IPS-15b (cell line): ENCODE data around the gene FUT2.

Source experiments
- H3K27me3 ChIP-seq: one replicate; pipeline ENCODE4 v1.6.1; 2013; ENCODE audit warnings: low read length; ENCODE audit not compliant: control insufficient read depth, insufficient read depth
- H3K36me3 ChIP-seq: one replicate; pipeline ENCODE4 v1.6.1; 2013; ENCODE audit warnings: low read length; ENCODE audit not compliant: control insufficient read depth, insufficient read depth
- H3K4me1 ChIP-seq: one replicate; pipeline ENCODE4 v1.6.1; 2013; ENCODE audit warnings: mild to moderate bottlenecking, low read length; ENCODE audit not compliant: control insufficient read depth, insufficient read depth
- H3K4me3 ChIP-seq: one replicate; pipeline ENCODE4 v1.5.1; 2013; ENCODE audit warnings: low read depth, low read length
- H3K9ac ChIP-seq: one replicate; pipeline ENCODE4 v1.6.1; 2013; ENCODE audit warnings: low read depth, mild to moderate bottlenecking, low read length
- H3K9me3 ChIP-seq: one replicate; pipeline ENCODE4 v1.6.1; 2013; ENCODE audit warnings: mild to moderate bottlenecking, low read length; ENCODE audit not compliant: control insufficient read depth, insufficient read depth

The FUT2 gene

GRCh38 chr19:48660852-48661710 lies 34.7 kb upstream of the FUT2 start:
- H3K36me3 ChIP-seq, result no peaks in the 10 kb centered on the region
- no peaks in the 10 kb centered on the region for H3K9me3 ChIP-seq
- H3K27me3 ChIP-seq, result no peaks in the 10 kb centered on the region
- peaks cover 2% of the 10 kb centered on the region for H3K4me1 ChIP-seq
- H3K9ac ChIP-seq, result no peak overlapping the region
- H3K4me3 ChIP-seq, result no peak overlapping the region

DNA sequence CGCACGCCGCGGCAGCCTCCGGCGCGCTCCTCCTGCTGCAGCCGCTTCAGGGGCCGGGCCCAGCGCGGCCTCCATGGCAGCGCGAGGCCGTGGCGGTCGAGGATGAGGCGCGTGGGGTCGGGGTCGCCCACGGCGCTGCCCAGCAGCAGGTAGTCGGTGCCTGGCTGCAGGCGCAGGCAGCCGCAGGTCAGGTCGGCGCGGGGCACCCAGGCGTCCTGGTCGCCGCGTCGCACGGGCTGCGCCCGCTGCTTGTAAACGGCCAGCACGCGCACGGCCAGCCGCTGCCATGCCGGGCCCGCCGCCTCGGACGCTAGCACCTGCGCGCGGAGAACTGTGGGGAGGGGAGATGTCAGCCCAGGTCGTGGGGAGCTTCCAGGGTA lies 34.1 kb upstream of the FUT2 start:
- Histone ChIP-seq H3K36me3 (no peaks in the 10 kb centered on the region), H3K27me3 (no peaks in the 10 kb centered on the region), H3K4me3 (no peak overlapping the region), H3K9me3 (no peaks in the 10 kb centered on the region), H3K9ac (no peak overlapping the region), H3K4me1 (peaks cover 2% of the 10 kb centered on the region)

DNA sequence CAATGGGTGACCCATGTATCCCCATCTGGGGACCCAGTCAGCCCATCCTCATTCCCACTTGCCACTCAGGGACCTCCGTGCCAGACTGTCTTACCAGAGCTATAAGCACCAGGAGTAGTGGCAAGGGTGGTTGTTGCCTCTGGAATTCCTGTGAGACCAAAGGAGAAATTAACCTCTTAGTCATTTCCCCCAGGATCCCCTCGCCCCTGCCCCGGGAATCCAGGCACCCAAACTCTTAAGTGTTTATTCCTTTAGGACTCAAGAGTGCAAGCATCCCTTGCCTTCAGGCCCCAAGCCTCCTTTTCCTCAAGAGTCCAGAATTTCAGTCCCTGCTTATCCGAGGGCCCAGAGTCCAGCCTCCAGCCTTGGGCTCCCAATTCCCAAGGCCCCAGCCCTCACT lies 32.1 kb upstream of the FUT2 start:
- no peaks in the 10 kb centered on the region for H3K36me3 ChIP-seq
- no peaks in the 10 kb centered on the region for H3K9me3 ChIP-seq
- H3K27me3 ChIP-seq, result no peaks in the 10 kb centered on the region
- no peak overlapping the region for H3K9ac ChIP-seq
- H3K4me1 ChIP-seq, result peaks cover 2% of the 10 kb centered on the region
- no peak overlapping the region for H3K4me3 ChIP-seq

DNA sequence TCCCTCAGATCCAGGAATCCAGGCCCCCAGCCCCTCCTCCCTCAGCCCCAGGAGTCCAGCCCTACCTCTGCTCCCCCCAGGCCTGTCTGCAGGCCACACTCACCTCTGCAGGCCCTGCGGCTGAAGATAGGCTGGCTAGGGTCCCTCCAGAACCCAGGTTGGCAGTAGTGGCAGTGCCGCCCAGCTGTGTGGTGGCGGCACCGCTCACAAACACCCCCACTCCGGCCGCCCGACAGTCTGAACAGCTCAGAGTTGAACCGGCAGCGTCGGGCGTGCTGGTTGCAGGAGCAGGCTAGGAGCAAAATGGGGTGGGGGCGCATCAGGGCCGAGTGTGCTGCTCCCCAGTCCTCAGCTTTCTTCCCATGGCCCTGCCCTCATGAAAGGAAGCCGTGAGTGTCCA lies 31.3 kb upstream of the FUT2 start:
- H3K4me1 ChIP-seq, result peaks cover 2% of the 10 kb centered on the region
- H3K27me3 ChIP-seq, result no peaks in the 10 kb centered on the region
- no peaks in the 10 kb centered on the region for H3K36me3 ChIP-seq
- no peaks in the 10 kb centered on the region for H3K9me3 ChIP-seq
- no peak overlapping the region for H3K4me3 ChIP-seq
- no peak overlapping the region for H3K9ac ChIP-seq

- Histone ChIP-seq H3K4me3 (no peak overlapping the region), H3K9me3 (no peaks in the 10 kb centered on the region), H3K4me1 (peaks cover 2% of the 10 kb centered on the region), H3K36me3 (no peaks in the 10 kb centered on the region), H3K27me3 (no peaks in the 10 kb centered on the region), H3K9ac (no peak overlapping the region)
Measured at GRCh38 chr19:48665786-48666185, 30.0 kb upstream of the FUT2 start.

- Histone ChIP-seq H3K4me3 (no peak overlapping the region), H3K9ac (no peak overlapping the region), H3K27me3 (no peaks in the 10 kb centered on the region), H3K9me3 (no peaks in the 10 kb centered on the region), H3K36me3 (no peaks in the 10 kb centered on the region), H3K4me1 (no peaks in the 10 kb centered on the region)
Measured at GRCh38 chr19:48668332-48668731, 27.4 kb upstream of the FUT2 start.

DNA sequence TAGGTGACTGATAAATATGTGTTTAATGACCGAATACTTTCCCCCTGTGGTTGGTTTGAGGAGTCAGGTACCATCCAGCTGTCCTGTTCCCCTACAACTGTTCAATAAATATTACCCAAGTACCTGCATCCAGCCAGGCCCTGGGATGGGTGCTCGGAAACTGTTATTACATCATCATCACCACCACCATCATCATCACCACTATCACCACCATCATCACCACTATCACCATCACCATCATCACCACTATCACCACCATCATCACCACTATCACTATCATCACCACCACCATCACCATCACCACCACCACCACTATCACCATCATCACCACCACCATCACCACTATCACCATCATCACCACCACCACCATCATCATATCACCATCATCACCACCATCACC lies 27.0 kb upstream of the FUT2 start:
- Histone ChIP-seq H3K27me3 (no peaks in the 10 kb centered on the region), H3K9ac (no peak overlapping the region), H3K36me3 (no peaks in the 10 kb centered on the region), H3K9me3 (no peaks in the 10 kb centered on the region), H3K4me1 (peaks cover 4% of the 10 kb centered on the region), H3K4me3 (no peak overlapping the region)

DNA sequence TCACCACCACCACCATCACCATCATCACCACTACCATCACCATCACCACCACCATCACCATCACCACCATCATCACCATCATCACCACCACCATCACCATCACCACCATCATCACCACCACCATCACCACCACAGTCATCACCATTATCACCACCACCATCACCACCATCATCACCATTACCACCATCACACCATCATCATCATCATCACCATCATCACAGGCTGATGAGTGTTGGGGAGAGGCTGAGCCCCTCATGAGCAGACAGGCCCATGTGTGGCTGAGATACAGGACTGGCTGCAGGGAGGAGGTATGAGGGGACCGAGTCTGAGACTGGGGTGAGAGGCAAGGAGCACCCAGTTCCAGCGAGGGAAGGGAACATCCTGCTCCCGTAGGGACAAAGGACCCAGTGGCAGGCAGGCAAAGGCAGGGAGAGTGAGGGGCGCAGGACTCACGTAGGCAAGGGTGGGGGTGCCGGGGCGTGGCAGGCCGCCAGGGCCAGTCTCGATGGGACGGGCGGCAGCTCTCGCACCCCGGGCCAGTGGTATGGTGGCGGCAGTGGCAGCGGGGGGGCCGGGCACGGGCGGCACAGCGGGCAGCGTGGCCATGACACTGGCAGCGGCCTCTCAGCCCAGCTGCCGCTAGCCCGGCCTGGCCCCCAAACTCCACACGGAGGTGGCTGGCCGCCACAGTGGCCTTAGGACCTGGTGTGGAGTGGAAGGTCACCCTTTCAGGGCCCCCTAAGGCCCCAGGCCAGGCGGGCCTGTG lies 25.7 kb upstream of the FUT2 start:
- peaks cover 8% of the 10 kb centered on the region for H3K27me3 ChIP-seq
- no peaks in the 10 kb centered on the region for H3K9me3 ChIP-seq
- H3K4me3 ChIP-seq, result no peak overlapping the region
- H3K9ac ChIP-seq, result no peak overlapping the region
- peaks cover 11% of the 10 kb centered on the region for H3K4me1 ChIP-seq
- H3K36me3 ChIP-seq, result no peaks in the 10 kb centered on the region

GRCh38 chr19:48670699-48671445 lies 24.9 kb upstream of the FUT2 start:
- Histone ChIP-seq H3K27me3 (peaks cover 8% of the 10 kb centered on the region), H3K9ac (no peak overlapping the region), H3K4me3 (no peak overlapping the region), H3K9me3 (no peaks in the 10 kb centered on the region), H3K4me1 (peaks cover 13% of the 10 kb centered on the region), H3K36me3 (no peaks in the 10 kb centered on the region)

DNA sequence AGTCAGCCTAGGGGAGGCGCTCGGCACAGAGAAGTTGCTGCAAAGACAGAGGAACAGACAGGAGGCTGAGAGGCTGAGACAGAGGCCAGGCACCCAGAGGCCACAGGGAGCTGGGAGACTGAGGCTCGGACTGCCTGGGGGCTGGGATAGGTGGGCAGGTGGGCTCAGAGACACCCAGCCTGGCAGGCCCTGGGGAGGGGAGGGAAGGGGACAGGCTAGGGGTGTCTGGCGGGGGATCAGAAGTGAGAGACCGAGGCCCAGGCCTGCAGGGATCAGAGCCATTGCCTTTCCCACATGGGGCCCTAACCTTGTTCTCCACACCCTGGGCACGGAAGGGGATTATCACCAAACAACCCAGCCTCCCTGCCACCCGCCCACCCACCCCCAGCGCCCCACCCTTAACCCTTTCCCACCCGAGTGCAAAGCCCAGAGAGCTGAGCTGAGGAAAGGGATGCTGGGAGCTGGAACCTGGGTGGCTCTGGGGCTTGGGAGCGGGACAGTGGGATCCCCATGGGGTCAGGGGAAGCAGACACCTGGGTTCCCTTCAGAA lies 24.2 kb upstream of the FUT2 start:
- Histone ChIP-seq H3K4me3 (no peak overlapping the region), H3K36me3 (no peaks in the 10 kb centered on the region), H3K9ac (no peak overlapping the region), H3K27me3 (peaks cover 8% of the 10 kb centered on the region), H3K9me3 (no peaks in the 10 kb centered on the region), H3K4me1 (peaks cover 13% of the 10 kb centered on the region)

DNA sequence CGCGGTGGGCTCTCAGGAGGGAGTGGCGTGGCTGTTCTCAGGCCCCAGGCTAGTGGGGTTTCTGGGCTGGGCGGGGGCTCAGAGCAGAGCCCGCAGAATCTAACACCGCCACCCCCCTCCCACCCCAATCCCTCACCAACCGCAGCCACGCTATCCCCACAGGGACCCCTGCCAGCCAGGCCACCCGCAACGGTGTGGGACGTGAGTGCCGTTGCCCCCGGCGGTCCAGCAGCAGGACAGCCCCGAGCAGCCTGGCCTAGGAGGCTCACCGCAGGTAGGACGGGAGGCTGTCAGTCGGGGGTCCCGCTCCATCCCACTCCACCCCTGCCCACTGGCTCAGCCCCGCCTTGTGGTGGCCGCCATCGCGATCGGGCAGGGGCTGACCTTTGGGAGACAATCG lies 22.8 kb upstream of the FUT2 start, which contains the start of gene NTN5:
Gene NTN5 (minus strand): TSS at position 24 of the 400 bp plus-strand sequence. CDS start 2,031 bp downstream, outside the sequence.
- Histone ChIP-seq H3K36me3 (no peaks in the 10 kb centered on the region), H3K4me3 (peak within 1 kb of the TSS; percentile 30), H3K27me3 (peaks cover 8% of the 10 kb centered on the region), H3K9ac (no peak within 1 kb of the TSS), H3K9me3 (no peaks in the 10 kb centered on the region), H3K4me1 (peaks cover 13% of the 10 kb centered on the region)
